ENCODE results near the gene CSNK1D. TPM values are rescaled to one million over a fixed set of nuclear protein-coding genes. Genes with fewer than 3 reads are reported as not detected.

CSNK1D gene
- total RNA-seq, 1 experiment from 2014 or later = 33.7 TPM

- Histone ChIP-seq H3K36me3 (peaks cover 6% of the 10 kb centered on the region), H3K27me3 (replicated peaks) (no peaks in the 10 kb centered on the region), H3K4me3 (no peak overlapping the region), H3K9me3 (replicated peaks) (no peaks in the 10 kb centered on the region), H3K4me1 (replicated peaks) (peaks cover 52% of the 10 kb centered on the region), H3K27ac (no peak overlapping the region)
- DNase-seq (ENCODE audit: low read depth in 1 of 2, low spot score in 2 of 2) = no peak
Measured at GRCh38 chr17:82294064-82294773, 20.7 kb upstream of the CSNK1D start.

DNA sequence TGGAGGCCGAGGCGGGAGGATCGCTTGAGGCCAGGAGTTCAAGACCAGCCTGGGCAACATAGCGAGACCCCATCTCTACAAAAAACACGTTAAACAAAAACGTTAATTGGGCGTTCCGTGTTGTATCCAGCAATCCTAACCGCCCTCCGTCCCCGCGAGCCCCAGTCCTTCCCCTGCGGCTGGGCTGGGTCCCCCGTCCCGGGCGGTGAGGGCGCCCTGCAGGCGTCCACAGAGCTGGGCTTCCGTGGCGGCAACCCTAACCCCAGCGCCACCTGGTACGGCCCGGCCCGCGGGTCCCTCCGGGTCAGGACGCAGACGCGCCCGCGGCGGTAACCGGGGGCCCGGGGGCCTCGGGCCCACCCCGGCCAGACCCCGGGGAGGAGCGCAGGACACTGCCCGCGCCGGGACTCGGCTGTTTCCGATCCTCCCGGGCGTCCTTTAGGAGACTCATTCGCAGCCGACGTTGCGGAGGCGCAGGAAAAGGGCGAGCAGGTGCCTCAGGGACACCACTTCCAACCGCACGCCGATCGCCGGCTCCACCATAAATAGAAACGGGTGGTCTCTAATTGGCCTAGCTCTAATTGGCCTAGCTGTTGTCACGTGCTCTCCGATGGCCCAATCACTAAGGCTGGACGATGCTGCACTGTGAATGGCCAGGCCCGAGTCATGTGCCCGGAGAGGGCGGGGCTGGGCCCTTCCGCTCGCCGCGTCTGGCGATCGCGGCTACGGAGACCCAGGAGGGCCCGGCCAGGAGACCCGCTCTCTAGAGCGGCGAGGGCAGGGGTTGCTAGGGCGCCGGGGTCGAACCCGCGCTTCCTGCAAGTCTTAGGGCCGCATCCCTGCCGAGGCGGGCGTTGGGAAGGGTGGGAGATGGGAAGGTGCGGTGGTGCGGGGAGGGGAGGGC lies 19.0 kb upstream of the CSNK1D start:
- Histone ChIP-seq H3K4me3 (peak overlapping the region; percentile 62), H3K27me3 (replicated peaks) (no peaks in the 10 kb centered on the region), H3K36me3 (peaks cover 6% of the 10 kb centered on the region), H3K27ac (peak overlapping the region; percentile 50), H3K4me1 (replicated peaks) (peaks cover 56% of the 10 kb centered on the region), H3K9me3 (replicated peaks) (no peaks in the 10 kb centered on the region)
- peak; percentile 94 to 98 for DNase-seq (ENCODE audit: low read depth in 1 of 2, low spot score in 2 of 2)

DNA sequence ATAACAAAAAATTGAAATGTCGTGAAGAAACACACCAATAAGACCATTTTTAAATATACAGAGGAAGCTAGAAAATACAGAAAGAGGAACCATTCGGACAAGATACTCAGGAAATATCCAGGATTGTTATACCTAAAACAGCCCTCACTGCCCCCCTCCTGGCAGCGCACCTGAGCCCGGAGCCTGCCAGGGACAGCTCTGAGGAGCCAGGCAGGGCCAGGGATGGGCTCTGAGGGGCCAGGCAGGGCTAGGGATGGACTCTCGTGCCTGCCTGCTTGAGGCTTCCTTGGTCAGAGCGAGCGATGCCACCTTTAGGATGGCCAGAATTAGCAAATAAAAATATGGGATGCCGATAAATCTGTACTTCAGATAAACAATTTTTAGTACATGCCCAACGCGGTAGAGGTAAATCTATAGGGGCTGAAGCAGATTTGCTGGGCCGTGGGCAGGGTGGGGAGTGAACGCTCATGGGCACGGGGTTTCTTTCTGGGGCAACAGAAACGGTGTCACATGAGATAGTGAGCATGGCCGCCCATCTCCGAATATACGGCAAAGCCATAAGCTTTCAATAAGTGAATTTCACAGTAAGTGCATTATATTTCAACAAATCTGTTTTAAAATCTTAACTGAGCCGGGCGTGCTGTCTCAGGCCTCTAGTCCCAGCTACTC lies 18.2 kb upstream of the CSNK1D start:
- no peaks in the 10 kb centered on the region for H3K9me3 ChIP-seq (replicated peaks)
- peak overlapping the region; percentile 62 for H3K4me3 ChIP-seq
- H3K4me1 ChIP-seq (replicated peaks) = peaks cover 56% of the 10 kb centered on the region
- peaks cover 6% of the 10 kb centered on the region for H3K36me3 ChIP-seq
- DNase-seq (ENCODE audit: low read depth in 1 of 2, low spot score in 2 of 2) = no peak
- no peaks in the 10 kb centered on the region for H3K27me3 ChIP-seq (replicated peaks)
- H3K27ac ChIP-seq = no peak overlapping the region

- DNase-seq (ENCODE audit: low read depth in 1 of 2, low spot score in 2 of 2) = peak; percentile 96
- Histone ChIP-seq H3K36me3 (no peaks in the 10 kb centered on the region), H3K4me3 (no peak overlapping the region), H3K27me3 (replicated peaks) (no peaks in the 10 kb centered on the region), H3K4me1 (replicated peaks) (peaks cover 41% of the 10 kb centered on the region), H3K27ac (peak overlapping the region; percentile 78), H3K9me3 (replicated peaks) (no peaks in the 10 kb centered on the region)
Measured at GRCh38 chr17:82287868-82288801, 14.6 kb upstream of the CSNK1D start.

GRCh38 chr17:82287013-82287867 lies 13.7 kb upstream of the CSNK1D start:
- no peaks in the 10 kb centered on the region for H3K27me3 ChIP-seq (replicated peaks)
- no peak overlapping the region for H3K4me3 ChIP-seq
- no peaks in the 10 kb centered on the region for H3K9me3 ChIP-seq (replicated peaks)
- peak overlapping the region; percentile 78 for H3K27ac ChIP-seq
- H3K36me3 ChIP-seq = no peaks in the 10 kb centered on the region
- no peak for DNase-seq (ENCODE audit: low read depth in 1 of 2, low spot score in 2 of 2)
- H3K4me1 ChIP-seq (replicated peaks) = peaks cover 48% of the 10 kb centered on the region

DNA sequence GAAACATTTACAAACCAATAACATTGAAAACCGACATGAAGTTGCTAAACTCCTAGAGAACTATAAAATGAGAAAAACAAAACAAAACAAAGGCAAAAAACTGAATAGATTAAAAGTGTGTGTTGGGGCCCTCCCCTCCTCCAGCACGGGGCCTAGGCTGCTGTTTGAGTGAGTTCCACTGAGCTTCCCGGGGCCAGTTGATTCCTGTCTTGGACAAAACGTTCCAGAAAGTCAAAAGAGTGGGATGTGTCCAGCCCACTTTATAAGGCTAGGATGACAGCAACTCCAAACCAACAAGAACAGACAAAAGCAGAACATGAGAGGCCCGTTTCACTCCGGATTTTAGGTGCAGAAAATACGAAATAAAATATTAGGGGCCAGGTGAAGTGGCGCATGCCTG lies 11.6 kb upstream of the CSNK1D start:
- Histone ChIP-seq H3K27ac (no peak overlapping the region), H3K9me3 (replicated peaks) (no peaks in the 10 kb centered on the region), H3K36me3 (no peaks in the 10 kb centered on the region), H3K4me3 (no peak overlapping the region), H3K27me3 (replicated peaks) (no peaks in the 10 kb centered on the region), H3K4me1 (replicated peaks) (peaks cover 65% of the 10 kb centered on the region)
- DNase-seq (ENCODE audit: low read depth in 1 of 2, low spot score in 2 of 2) = no peak

GRCh38 chr17:82283208-82283749 lies 9.8 kb upstream of the CSNK1D start:
- no peak overlapping the region for H3K4me3 ChIP-seq
- peak overlapping the region; percentile 29 for H3K27ac ChIP-seq
- no peaks in the 10 kb centered on the region for H3K36me3 ChIP-seq
- H3K9me3 ChIP-seq (replicated peaks) = no peaks in the 10 kb centered on the region
- H3K27me3 ChIP-seq (replicated peaks) = no peaks in the 10 kb centered on the region
- H3K4me1 ChIP-seq (replicated peaks) = peaks cover 54% of the 10 kb centered on the region
- peak; percentile 93 to 98 for DNase-seq (ENCODE audit: low read depth in 1 of 2, low spot score in 2 of 2)

DNA sequence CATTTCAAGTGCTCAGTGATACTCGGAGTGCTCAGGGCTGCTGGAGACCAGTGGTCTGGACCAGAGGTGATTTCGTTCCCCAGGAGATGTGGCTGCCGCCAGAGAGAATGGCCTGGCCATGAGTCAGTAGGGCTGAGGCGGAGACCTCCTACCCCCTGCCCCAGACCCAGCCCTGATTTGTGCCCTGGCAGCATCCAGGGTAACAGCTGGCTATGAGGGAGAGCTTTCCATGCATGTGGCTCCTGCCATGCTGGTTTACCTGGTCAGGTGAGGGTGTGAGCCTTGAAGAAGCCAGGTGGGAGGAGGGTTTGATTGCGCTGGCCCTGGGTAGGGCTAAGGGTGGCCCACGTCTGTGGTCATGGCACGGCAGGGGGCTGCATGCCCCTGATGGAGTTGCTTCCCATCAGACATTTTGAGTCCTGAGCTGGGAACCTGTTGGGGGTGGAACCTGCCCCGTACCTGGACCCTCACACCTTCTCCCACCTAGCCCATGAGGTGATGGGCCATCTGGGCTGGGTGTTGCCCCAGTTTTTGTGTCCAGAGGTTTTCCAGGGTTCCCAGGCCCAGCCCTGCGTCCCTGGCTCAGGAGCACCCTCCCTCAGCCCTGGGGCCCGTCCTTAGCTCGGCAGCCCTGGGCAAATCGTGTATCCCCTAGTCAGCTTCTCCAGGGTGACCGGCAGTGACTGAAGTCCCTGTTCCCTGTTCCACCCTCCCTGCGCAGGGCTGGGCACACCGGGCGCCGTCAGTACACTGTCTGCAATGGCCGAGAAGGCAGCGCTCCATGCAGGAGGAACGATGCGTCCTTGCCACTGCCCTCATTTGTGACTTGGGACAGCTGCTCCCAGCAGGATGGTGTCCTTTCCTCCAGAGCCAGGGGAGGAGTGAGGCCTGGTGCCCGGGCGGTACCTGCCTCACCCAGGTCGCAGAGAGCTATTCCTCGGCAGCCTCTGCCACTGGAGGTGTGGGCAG lies 9.0 kb upstream of the CSNK1D start:
- H3K4me1 ChIP-seq (replicated peaks) = peaks cover 47% of the 10 kb centered on the region
- H3K9me3 ChIP-seq (replicated peaks) = no peaks in the 10 kb centered on the region
- no peaks in the 10 kb centered on the region for H3K36me3 ChIP-seq
- peak overlapping the region; percentile 29 for H3K27ac ChIP-seq
- no peaks in the 10 kb centered on the region for H3K27me3 ChIP-seq (replicated peaks)
- no peak overlapping the region for H3K4me3 ChIP-seq
- DNase-seq (ENCODE audit: low read depth in 1 of 2, low spot score in 2 of 2) = peak in 1 of 2 experiments; percentile 83

DNA sequence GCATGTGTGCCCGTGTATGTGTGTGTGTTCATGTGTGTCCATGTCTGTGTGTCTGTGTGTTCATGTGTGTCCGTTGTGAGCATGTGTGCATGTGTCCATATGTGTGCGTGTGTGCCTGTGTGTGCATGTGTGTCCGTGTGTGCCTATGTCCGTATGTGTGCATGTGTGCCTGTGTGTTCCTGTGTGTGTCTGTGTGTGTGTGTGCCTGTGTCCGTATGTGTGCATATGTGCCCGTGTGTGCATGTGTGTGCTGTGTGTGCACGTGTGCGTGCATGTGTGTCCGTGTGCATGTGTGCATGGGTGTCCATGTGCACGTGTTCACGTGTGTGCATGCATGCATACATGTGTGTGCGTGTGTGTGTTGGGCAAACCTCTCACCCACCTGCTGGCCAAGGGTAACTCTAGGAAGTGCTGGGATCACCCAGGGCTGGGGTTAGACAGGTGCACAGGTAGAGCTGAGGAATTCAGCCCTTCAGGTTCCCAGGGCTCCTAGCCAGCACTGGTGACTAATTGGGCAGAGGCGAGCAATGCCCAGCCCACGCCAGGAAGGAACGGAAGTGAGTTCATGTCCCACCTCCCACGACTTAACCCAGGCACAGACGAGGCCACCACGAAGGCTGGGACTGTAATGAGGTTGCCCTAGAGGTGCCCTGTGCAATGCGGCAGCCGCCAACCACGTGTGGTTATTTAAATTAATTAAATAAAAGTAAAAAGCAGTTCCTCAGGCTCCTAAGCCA lies 8.2 kb upstream of the CSNK1D start:
- H3K4me3 ChIP-seq = no peak overlapping the region
- DNase-seq (ENCODE audit: low read depth in 1 of 2, low spot score in 2 of 2) = peak; percentile 76 to 85
- H3K36me3 ChIP-seq = no peaks in the 10 kb centered on the region
- peak overlapping the region; percentile 29 for H3K27ac ChIP-seq
- no peaks in the 10 kb centered on the region for H3K27me3 ChIP-seq (replicated peaks)
- H3K4me1 ChIP-seq (replicated peaks) = peaks cover 39% of the 10 kb centered on the region
- H3K9me3 ChIP-seq (replicated peaks) = no peaks in the 10 kb centered on the region

- no peak overlapping the region for H3K4me3 ChIP-seq
- H3K36me3 ChIP-seq = no peaks in the 10 kb centered on the region
- no peaks in the 10 kb centered on the region for H3K27me3 ChIP-seq (replicated peaks)
- no peak for DNase-seq (ENCODE audit: low read depth in 1 of 2, low spot score in 2 of 2)
- H3K27ac ChIP-seq = no peak overlapping the region
- H3K9me3 ChIP-seq (replicated peaks) = no peaks in the 10 kb centered on the region
- H3K4me1 ChIP-seq (replicated peaks) = peaks cover 39% of the 10 kb centered on the region
Measured at GRCh38 chr17:82281076-82281475, 7.6 kb upstream of the CSNK1D start.

DNA sequence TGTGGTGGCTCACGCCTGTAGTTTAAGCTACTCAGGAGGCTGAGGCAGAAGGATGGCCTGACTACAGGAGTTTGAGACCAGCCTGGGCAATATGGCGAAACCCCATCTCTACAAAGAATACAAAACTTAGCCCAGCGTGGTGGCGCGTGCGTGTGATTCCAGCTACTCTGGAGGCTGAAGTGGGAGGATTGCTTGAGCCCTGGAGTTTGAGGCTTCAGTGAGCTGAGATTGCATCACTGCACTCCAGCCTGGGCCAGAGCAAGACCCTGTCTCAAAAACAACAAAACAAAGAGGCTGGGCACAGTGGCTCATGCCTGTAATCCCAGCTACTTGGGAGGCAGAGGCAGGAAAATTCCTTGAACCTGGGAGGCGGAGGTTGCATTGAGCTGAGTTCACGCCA lies 7.0 kb upstream of the CSNK1D start:
- Histone ChIP-seq H3K27ac (peak overlapping the region; percentile 4; the same call in 1 of the 2 replicates), H3K4me3 (no peak overlapping the region), H3K4me1 (replicated peaks) (peaks cover 39% of the 10 kb centered on the region), H3K36me3 (no peaks in the 10 kb centered on the region), H3K27me3 (replicated peaks) (no peaks in the 10 kb centered on the region), H3K9me3 (replicated peaks) (no peaks in the 10 kb centered on the region)
- no peak for DNase-seq (ENCODE audit: low read depth in 1 of 2, low spot score in 2 of 2)

Measured in SJSA1 (cell line).